HCT116 (cell line): ENCODE data around the gene GALNT7. TPM values are rescaled to one million over a fixed set of nuclear protein-coding genes. Genes with fewer than 3 reads are reported as not detected.
A peak's percentile ranks its signal among the peaks of the same experiment; 100 is the strongest.

Source experiments
- ATAC-seq: fragments of 200-7000 bp; cut with Tn5 transposase; 2 replicates; pipeline ENCODE4 v1.9.1; 2020; ENCODE audit warnings: mild to moderate bottlenecking, moderate library complexity
- BruUV-seq: library from RNA; stranded (reverse); fragments of 400-500 nt; replicated peaks from 2 replicates; lab custom pipeline; 2021; lab: Mats Ljungman, UMichigan
- CTCF ChIA-PET: fragments of 300-600 bp; sonication (Branson Sonifier 250); formaldehyde crosslinking; loops from one replicate; lab custom pipeline; 2021; ENCODE audit warnings: antibody characterized with exemption; lab: Charles Lee
- POLR2A ChIA-PET: fragments of 300-600, 350-600 bp; sonication (Branson Sonifier 250); formaldehyde crosslinking; loops from one replicate; lab custom pipeline; 2021; ENCODE audit warnings: antibody characterized with exemption; lab: Charles Lee
- RAD21 ChIA-PET, 2 experiments: fragments of 300-600 bp; sonication (Branson Sonifier 250); formaldehyde crosslinking; loops; one replicate each; lab custom pipeline; 2023; ENCODE audit warnings: low total read pairs in 2 of 2; ENCODE audit not compliant: uncharacterized antibody in 2 of 2, unreplicated experiment in 2 of 2, low non-redundant PET in 1 of 2; lab: Charles Lee
- DNase-seq: peaks from one replicate; pipeline ENCODE4 v3.0.0-alpha.2; 2010; ENCODE audit warnings: low read depth, low spot score
- H2AFZ ChIP-seq: fragments of 200-600 bp; shearing (Covaris generic), sonication (generic); 2 replicates; pipeline ENCODE4 v1.6.1; 2017; ENCODE audit warnings: low read depth, mixed run types, mixed read lengths, antibody characterized with exemption, low read length; ENCODE audit not compliant: poor library complexity, severe bottlenecking
- H3K27ac ChIP-seq: 2 replicates; pipeline ENCODE4 v1.5.1; 2012; ENCODE audit warnings: low read depth, low read length
- H3K27me3 ChIP-seq: fragments of 200-600 bp; sonication (generic); 2 replicates; pipeline ENCODE4 v1.6.1; 2016; ENCODE audit warnings: mixed run types, low read length, mixed read lengths; ENCODE audit not compliant: insufficient read depth
- H3K36me3 ChIP-seq, 2 experiments: fragments of 200-500 bp in 1 of 2; fragments of 200-600 bp in 1 of 2; sonication (Bioruptor generic) in 1 of 2; sonication (generic) in 1 of 2; 2 replicates each; pipeline versions ENCODE4 v1.5.1 to v1.6.1; 2014 to 2016; ENCODE audit warnings: low read length in 2 of 2, inconsistent platforms in 1 of 2, mixed read lengths in 1 of 2, mixed run types in 1 of 2; ENCODE audit not compliant: insufficient read depth in 2 of 2, control insufficient read depth in 1 of 2
- H3K4me1 ChIP-seq, 2 experiments: fragments of 200-600 bp in 1 of 2; sonication (generic) in 1 of 2; 2 replicates each; pipeline versions ENCODE4 v1.5.1 to v1.6.1; 2012 to 2017; ENCODE audit warnings: low read length in 2 of 2, inconsistent platforms in 1 of 2, mild to moderate bottlenecking in 1 of 2, mixed read lengths in 1 of 2, mixed run types in 1 of 2, moderate library complexity in 1 of 2; ENCODE audit not compliant: insufficient read depth in 2 of 2, control insufficient read depth in 1 of 2
- H3K4me2 ChIP-seq: fragments of 200-600 bp; sonication (generic); 2 replicates; pipeline ENCODE4 v1.6.1; 2017; ENCODE audit warnings: mixed run types, low read length, mixed read lengths
- H3K4me3 ChIP-seq, 2 experiments: fragments of 200-600 bp in 1 of 2; sonication (generic) in 1 of 2; replicated peaks in 1 of 2; 2 replicates each; pipeline ENCODE4 v1.5.1; 2011 to 2016; ENCODE audit warnings: low read length in 2 of 2, control low read depth in 1 of 2, low read depth in 1 of 2, mild to moderate bottlenecking in 1 of 2, mixed read lengths in 1 of 2, mixed run types in 1 of 2
- H3K79me2 ChIP-seq: fragments of 200-600 bp; sonication (generic); 2 replicates; pipeline ENCODE4 v1.6.1; 2017; ENCODE audit warnings: mild to moderate bottlenecking, mixed run types, low read length, moderate library complexity, mixed read lengths; ENCODE audit not compliant: insufficient read depth
- H3K9ac ChIP-seq: fragments of 200-600 bp; sonication (generic); 2 replicates; pipeline ENCODE4 v1.6.1; 2016; ENCODE audit warnings: low read length, mixed read lengths
- H3K9me2 ChIP-seq: fragments of 200-600 bp; sonication (generic), shearing (Covaris generic); 2 replicates; pipeline ENCODE4 v1.6.1; 2017; ENCODE audit warnings: mixed run types, mild to moderate bottlenecking, moderate library complexity; ENCODE audit not compliant: insufficient read depth
- H3K9me3 ChIP-seq, 2 experiments: fragments of 200-500 bp in 1 of 2; fragments of 200-600 bp in 1 of 2; sonication (Bioruptor generic) in 1 of 2; sonication (generic) in 1 of 2; 2 replicates each; pipeline ENCODE4 v1.6.1; 2014 to 2017; ENCODE audit warnings: low read length in 2 of 2, mixed read lengths in 2 of 2, inconsistent platforms in 1 of 2, low read depth in 1 of 2, mild to moderate bottlenecking in 1 of 2, mixed run types in 1 of 2, moderate library complexity in 1 of 2; ENCODE audit not compliant: control insufficient read depth in 1 of 2, insufficient read depth in 1 of 2
- H4K20me1 ChIP-seq: fragments of 200-600 bp; sonication (generic), shearing (Covaris generic); 2 replicates; pipeline ENCODE4 v1.6.1; 2017; ENCODE audit warnings: mixed run types, mild to moderate bottlenecking, moderate library complexity; ENCODE audit not compliant: insufficient read depth
- CTCF ChIP-seq, 3 experiments: fragments of 200-600 bp in 1 of 3; sonication (generic) in 1 of 3; IDR thresholded peaks in 2 of 3; conservative IDR thresholded peaks in 1 of 3; 2 replicates each; pipeline ENCODE4 v1.5.1; 2012 to 2017; ENCODE audit warnings: low read depth in 2 of 3, low read length in 2 of 3, antibody characterized with exemption in 1 of 3, borderline replicate concordance in 1 of 3, control low read depth in 1 of 3, mild to moderate bottlenecking in 1 of 3, mixed read lengths in 1 of 3, mixed run types in 1 of 3, moderate library complexity in 1 of 3; ENCODE audit not compliant: insufficient read depth in 1 of 3
- EGR1 ChIP-seq: IDR thresholded peaks from 2 replicates; pipeline ENCODE4 v1.6.1; 2012; ENCODE audit warnings: low read depth
- EZH2phosphoT487 ChIP-seq: fragments of 200-600 bp; IDR thresholded peaks from 2 replicates; pipeline ENCODE4 v1.6.1; 2018; ENCODE audit warnings: antibody characterized with exemption, borderline replicate concordance
- FOSL1 ChIP-seq: IDR thresholded peaks from 2 replicates; pipeline ENCODE4 v1.6.1; 2012; ENCODE audit warnings: low read depth
- POLR2A ChIP-seq: IDR thresholded peaks from 2 replicates; pipeline ENCODE4 v1.7.0; 2011; ENCODE audit warnings: borderline replicate concordance; ENCODE audit not compliant: insufficient read depth, insufficient read length; ENCODE audit errors: extremely low read depth
- POLR2AphosphoS5 ChIP-seq: IDR thresholded peaks from 2 replicates; pipeline ENCODE4 v1.6.1; 2011; ENCODE audit warnings: mild to moderate bottlenecking, low read depth, low read length, moderate library complexity
- SIN3A ChIP-seq: IDR thresholded peaks from 2 replicates; pipeline ENCODE4 v1.6.1; 2012; ENCODE audit warnings: low read depth
- intact Hi-C: fragments of 100-400 bp; cut with micrococcal nuclease; formaldehyde crosslinking; loops from 2 replicates; pipeline ENCODE4 v1.10.0; 2022
- total RNA-seq: library from RNA; stranded (reverse); gene quantifications from one replicate; pipeline ENCODE4 v1.2.1, GENCODE V29; 2021; ENCODE audit not compliant: unreplicated experiment
- TF ChIP-seq, protein P1 (sequence below): IDR thresholded peaks from 2 replicates; pipeline ENCODE4 v1.6.1; 2011; ENCODE audit warnings: mild to moderate bottlenecking, low read length, moderate library complexity; ENCODE audit not compliant: insufficient replicate concordance; ENCODE audit errors: extremely low read depth

Gene GALNT7
- total RNA-seq, 1 experiment from 2014 or later, result 21.3 TPM

- H3K36me3 ChIP-seq, result peaks cover 12 to 38% of the 10 kb centered on the region in 2 experiments; a peak in 3 of 4 replicates
Measured at GRCh38 chr4:173328236-173328901, 159.8 kb downstream of the GALNT7 start.

DNA sequence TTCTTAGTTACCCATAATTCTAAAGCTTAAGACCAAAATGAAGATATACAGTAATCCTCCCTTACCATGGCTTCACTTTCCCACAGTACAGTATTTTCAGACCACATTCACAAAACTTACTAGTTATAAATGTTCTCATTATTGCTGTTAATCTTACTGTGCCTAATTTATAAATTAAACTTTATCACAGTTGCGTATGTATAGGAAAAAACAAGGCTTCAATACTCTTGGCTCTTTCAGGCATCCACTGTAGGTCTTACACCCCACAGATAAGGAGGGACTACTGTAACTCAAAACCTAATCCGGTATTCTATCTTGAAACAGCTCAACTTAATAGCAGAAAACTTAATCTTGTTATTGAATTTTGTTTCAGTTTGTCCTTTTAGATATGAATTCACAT is 162.0 kb downstream of the GALNT7 start:
- no peak overlapping the region for H2AFZ ChIP-seq
- no peak overlapping the region for H3K9ac ChIP-seq
- H3K9me2 ChIP-seq, result no peaks in the 10 kb centered on the region
- intact Hi-C loops, result no loop called here
- POLR2A ChIA-PET, result interaction anchor here (4.9 kb wide), 1 partner anchor 40 kb away, joined by 54 read pairs; the partner anchor contains the start of gene SAP30
- H3K36me3 ChIP-seq, result peaks cover 12 to 38% of the 10 kb centered on the region in 2 experiments; a peak in 3 of 4 replicates
- H3K9me3 ChIP-seq, result no peaks in the 10 kb centered on the region
- H3K4me1 ChIP-seq, result peaks cover 4 to 15% of the 10 kb centered on the region in 2 experiments; a peak in 3 of 4 replicates
- RAD21 ChIA-PET, result no interaction called here
- no peak overlapping the region for H3K4me3 ChIP-seq
- DNase-seq, result no peak
- BruUV-seq, result no TSS peak
- H3K27ac ChIP-seq, result no peak overlapping the region
- TF ChIP-seq, protein P1, sequence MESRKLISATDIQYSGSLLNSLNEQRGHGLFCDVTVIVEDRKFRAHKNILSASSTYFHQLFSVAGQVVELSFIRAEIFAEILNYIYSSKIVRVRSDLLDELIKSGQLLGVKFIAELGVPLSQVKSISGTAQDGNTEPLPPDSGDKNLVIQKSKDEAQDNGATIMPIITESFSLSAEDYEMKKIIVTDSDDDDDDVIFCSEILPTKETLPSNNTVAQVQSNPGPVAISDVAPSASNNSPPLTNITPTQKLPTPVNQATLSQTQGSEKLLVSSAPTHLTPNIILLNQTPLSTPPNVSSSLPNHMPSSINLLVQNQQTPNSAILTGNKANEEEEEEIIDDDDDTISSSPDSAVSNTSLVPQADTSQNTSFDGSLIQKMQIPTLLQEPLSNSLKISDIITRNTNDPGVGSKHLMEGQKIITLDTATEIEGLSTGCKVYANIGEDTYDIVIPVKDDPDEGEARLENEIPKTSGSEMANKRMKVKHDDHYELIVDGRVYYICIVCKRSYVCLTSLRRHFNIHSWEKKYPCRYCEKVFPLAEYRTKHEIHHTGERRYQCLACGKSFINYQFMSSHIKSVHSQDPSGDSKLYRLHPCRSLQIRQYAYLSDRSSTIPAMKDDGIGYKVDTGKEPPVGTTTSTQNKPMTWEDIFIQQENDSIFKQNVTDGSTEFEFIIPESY, result no peak
- TF ChIP-seq CTCF (IDR thresholded peaks at IDR 0.05 in 2 of 3, conservative IDR thresholded peaks at IDR 0.05 in 1 of 3; ENCODE audit: borderline replicate concordance in 1 of 3, insufficient read depth in 1 of 3, low read depth in 2 of 3, low read length in 2 of 3) (no peak), POLR2AphosphoS5 (peak; percentile 9; the same call in 1 of the 2 replicates), FOSL1 (no peak), EGR1 (no peak), EZH2phosphoT487 (no peak), SIN3A (no peak)
- TF ChIP-seq, all 23 proteins: peak for 1
- no peak for ATAC-seq
- no peak overlapping the region for H3K4me2 ChIP-seq
- CTCF ChIA-PET, result no interaction called here
- no peaks in the 10 kb centered on the region for H4K20me1 ChIP-seq
- peaks cover 39% of the 10 kb centered on the region for H3K79me2 ChIP-seq
- H3K27me3 ChIP-seq, result no peaks in the 10 kb centered on the region

More at GRCh38 chr4:173328236-173328901, 159.8 kb downstream of the GALNT7 start:
- peaks cover 4 to 9% of the 10 kb centered on the region in 2 experiments; a peak in 3 of 4 replicates for H3K4me1 ChIP-seq
- no peak overlapping the region for H2AFZ ChIP-seq
- H3K4me2 ChIP-seq, result no peak overlapping the region
- H3K27ac ChIP-seq, result no peak overlapping the region
- intact Hi-C loops, result loop anchor here (10.0 kb wide), 1 partner anchor 986 kb away; no protein-coding TSS in a partner anchor
- no peaks in the 10 kb centered on the region for H3K9me2 ChIP-seq
- no peaks in the 10 kb centered on the region for H3K9me3 ChIP-seq
- no peak overlapping the region for H3K9ac ChIP-seq
- H3K27me3 ChIP-seq, result no peaks in the 10 kb centered on the region
- RAD21 ChIA-PET, result no interaction called here
- H3K79me2 ChIP-seq, result peaks cover 30% of the 10 kb centered on the region
- H3K4me3 ChIP-seq, result no peak overlapping the region
- POLR2A ChIA-PET, result no interaction called here
- no peaks in the 10 kb centered on the region for H4K20me1 ChIP-seq
- TF ChIP-seq SIN3A, result peak; percentile 30; the same call in 1 of the 2 replicates
- no peak for TF ChIP-seq POLR2A
- DNase-seq, result no peak
- BruUV-seq, result no TSS peak
- CTCF ChIA-PET, result interaction anchor here (1.7 kb wide), 1 partner anchor 9 kb away, joined by 7 read pairs; no protein-coding TSS in a partner anchor
- no peak for ATAC-seq
